ENCODE measurements around the gene FLNB. TPM values are rescaled to one million over a fixed set of nuclear protein-coding genes. Genes with fewer than 3 reads are reported as not detected.

Gene FLNB
- total RNA-seq, 1 experiment from 2014 or later, result 127 TPM

DNA sequence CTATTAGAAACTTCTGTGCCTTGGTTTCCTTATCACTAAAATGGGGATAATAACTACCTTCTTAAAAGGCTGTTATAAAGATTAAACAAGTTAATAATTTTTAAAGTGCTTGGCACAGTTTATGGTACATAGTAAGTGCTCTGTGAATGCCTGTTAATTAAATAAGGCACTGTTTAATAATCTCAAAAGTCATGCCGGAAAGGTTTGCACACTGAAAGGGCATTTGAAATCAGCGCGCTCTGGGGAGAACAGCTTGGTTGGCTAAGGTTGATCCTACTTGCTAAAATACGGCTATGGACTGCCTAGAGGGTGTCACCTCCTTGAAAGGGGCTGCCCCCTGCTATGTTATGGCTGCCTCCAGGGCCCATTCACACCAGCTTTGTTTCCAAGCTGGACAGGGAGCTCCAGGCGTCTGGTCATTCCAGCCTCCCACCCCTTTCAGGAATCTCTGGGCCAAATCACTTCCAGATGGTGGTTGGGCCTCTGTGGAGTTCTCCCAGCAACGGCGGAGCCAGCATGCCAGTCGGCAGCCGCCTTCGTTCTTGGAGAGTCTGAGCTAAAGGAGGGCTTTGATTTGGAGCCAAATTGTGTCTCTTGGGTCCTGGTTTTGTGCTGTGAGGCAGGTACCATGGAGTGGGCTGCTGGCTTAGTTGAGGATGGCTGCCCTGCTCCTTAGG, 5.9 kb downstream of the FLNB start:
- POLR2A ChIA-PET, result interaction anchor here (1.1 to 1.4 kb wide), 2 partner anchors 21 to 36 kb away, joined by 5 read pairs; no protein-coding TSS in a partner anchor
- Mint-ChIP-seq H3K27ac (0 out of 2 replicates have a peak overlapping the region, but pooled peaks have one; percentile 23), H3K9me3 (no peaks in the 10 kb centered on the region), H3K4me3 (no peak overlapping the region), H3K36me3 (no peaks in the 10 kb centered on the region; the same call in 1 of the 2 replicates), H3K27me3 (ENCODE audit: low read depth) (no peaks in the 10 kb centered on the region), H3K4me1 (peaks cover 87% of the 10 kb centered on the region)
- DNase-seq (ENCODE audit: low spot score) (no peak), ATAC-seq (no peak)
- CTCF ChIA-PET, result interaction anchor here (0.9 to 2.1 kb wide), 3 partner anchors 72 to 292 kb away, joined by 3 to 9 read pairs (median 3); partner anchors contain the start of genes HTD2 and RPP14
- no peak for TF ChIP-seq CREM (CRISPR knock-in tag; IDR thresholded peaks at IDR 0.05)
- TF ChIP-seq CREB1 (CRISPR knock-in tag; IDR thresholded peaks at IDR 0.05), result no peak

DNA sequence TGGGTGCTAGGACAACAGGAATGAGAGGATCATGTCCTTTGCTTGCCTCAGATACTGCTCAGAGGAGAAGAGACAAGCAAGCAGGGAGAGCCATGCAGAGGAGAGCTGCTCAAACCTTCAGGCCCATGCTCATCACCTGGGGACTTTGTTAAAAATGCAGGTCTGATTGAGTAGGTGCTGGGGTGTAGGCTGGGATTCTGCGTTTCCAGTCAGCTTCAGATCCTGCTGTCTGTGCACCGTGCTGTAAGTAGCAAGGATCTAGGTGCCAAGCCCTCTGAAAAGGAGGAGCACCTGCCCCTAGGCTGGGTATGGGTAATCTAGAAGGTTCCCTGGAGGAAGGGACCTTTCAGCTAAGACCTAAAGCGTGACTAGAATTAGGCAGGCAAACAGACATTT, 7.3 kb downstream of the FLNB start:
- Mint-ChIP-seq H3K9me3 (no peaks in the 10 kb centered on the region), H3K27ac (peak overlapping the region; percentile 58), H3K4me3 (no peak overlapping the region), H3K27me3 (ENCODE audit: low read depth) (no peaks in the 10 kb centered on the region), H3K36me3 (no peaks in the 10 kb centered on the region; the same call in 1 of the 2 replicates), H3K4me1 (peaks cover 88% of the 10 kb centered on the region)
- CTCF ChIA-PET, result no interaction called here
- no peak for DNase-seq (ENCODE audit: low spot score)
- POLR2A ChIA-PET, result interaction anchor here (1.4 kb wide), 1 partner anchor 20 kb away, joined by 5 read pairs; no protein-coding TSS in a partner anchor
- ATAC-seq, result no peak
- TF ChIP-seq HMGXB4 (CRISPR knock-in tag; IDR thresholded peaks at IDR 0.05) (no peak), MXD4 (CRISPR knock-in tag; IDR thresholded peaks at IDR 0.05; ENCODE audit: borderline replicate concordance) (no peak), MAX (CRISPR knock-in tag; IDR thresholded peaks at IDR 0.05) (no peak), CREB1 (CRISPR knock-in tag; IDR thresholded peaks at IDR 0.05) (no peak), ARID4B (CRISPR knock-in tag; IDR thresholded peaks at IDR 0.05; ENCODE audit: borderline replicate concordance) (no peak), ZNF396 (CRISPR knock-in tag; IDR thresholded peaks at IDR 0.05; ENCODE audit: borderline replicate concordance) (no peak), ZNF423 (CRISPR knock-in tag; IDR thresholded peaks at IDR 0.05) (no peak), NFE2L1 (CRISPR knock-in tag; IDR thresholded peaks at IDR 0.05) (no peak), ATF1 (CRISPR knock-in tag; IDR thresholded peaks at IDR 0.05) (no peak), SMAD4 (CRISPR knock-in tag; IDR thresholded peaks at IDR 0.05) (no peak), TEAD4 (CRISPR knock-in tag; IDR thresholded peaks at IDR 0.05) (no peak), FOXJ3 (CRISPR knock-in tag; IDR thresholded peaks at IDR 0.05; ENCODE audit: borderline replicate concordance) (no peak), ZMAT4 (CRISPR knock-in tag; IDR thresholded peaks at IDR 0.05) (no peak), NFATC4 (CRISPR knock-in tag; IDR thresholded peaks at IDR 0.05) (no peak), GRHL2 (CRISPR knock-in tag; IDR thresholded peaks at IDR 0.05; ENCODE audit: insufficient replicate concordance, severe bottlenecking) (no peak), CREM (CRISPR knock-in tag; IDR thresholded peaks at IDR 0.05) (no peak)
- TF ChIP-seq, protein P1, sequence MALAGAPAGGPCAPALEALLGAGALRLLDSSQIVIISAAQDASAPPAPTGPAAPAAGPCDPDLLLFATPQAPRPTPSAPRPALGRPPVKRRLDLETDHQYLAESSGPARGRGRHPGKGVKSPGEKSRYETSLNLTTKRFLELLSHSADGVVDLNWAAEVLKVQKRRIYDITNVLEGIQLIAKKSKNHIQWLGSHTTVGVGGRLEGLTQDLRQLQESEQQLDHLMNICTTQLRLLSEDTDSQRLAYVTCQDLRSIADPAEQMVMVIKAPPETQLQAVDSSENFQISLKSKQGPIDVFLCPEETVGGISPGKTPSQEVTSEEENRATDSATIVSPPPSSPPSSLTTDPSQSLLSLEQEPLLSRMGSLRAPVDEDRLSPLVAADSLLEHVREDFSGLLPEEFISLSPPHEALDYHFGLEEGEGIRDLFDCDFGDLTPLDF (CRISPR knock-in tag; IDR thresholded peaks at IDR 0.05), result no peak
- TF ChIP-seq, protein P2, sequence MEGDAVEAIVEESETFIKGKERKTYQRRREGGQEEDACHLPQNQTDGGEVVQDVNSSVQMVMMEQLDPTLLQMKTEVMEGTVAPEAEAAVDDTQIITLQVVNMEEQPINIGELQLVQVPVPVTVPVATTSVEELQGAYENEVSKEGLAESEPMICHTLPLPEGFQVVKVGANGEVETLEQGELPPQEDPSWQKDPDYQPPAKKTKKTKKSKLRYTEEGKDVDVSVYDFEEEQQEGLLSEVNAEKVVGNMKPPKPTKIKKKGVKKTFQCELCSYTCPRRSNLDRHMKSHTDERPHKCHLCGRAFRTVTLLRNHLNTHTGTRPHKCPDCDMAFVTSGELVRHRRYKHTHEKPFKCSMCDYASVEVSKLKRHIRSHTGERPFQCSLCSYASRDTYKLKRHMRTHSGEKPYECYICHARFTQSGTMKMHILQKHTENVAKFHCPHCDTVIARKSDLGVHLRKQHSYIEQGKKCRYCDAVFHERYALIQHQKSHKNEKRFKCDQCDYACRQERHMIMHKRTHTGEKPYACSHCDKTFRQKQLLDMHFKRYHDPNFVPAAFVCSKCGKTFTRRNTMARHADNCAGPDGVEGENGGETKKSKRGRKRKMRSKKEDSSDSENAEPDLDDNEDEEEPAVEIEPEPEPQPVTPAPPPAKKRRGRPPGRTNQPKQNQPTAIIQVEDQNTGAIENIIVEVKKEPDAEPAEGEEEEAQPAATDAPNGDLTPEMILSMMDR (IDR thresholded peaks at IDR 0.05), result no peak
- TF ChIP-seq, protein P3, sequence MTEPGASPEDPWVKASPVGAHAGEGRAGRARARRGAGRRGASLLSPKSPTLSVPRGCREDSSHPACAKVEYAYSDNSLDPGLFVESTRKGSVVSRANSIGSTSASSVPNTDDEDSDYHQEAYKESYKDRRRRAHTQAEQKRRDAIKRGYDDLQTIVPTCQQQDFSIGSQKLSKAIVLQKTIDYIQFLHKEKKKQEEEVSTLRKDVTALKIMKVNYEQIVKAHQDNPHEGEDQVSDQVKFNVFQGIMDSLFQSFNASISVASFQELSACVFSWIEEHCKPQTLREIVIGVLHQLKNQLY (CRISPR knock-in tag; IDR thresholded peaks at IDR 0.05), result no peak
